ENCODE data around the gene OPRD1.

- TF ChIP-seq CSRNP3 (CRISPR knock-in tag; IDR thresholded peaks at IDR 0.05) (no peak), ZC3H10 (CRISPR knock-in tag; IDR thresholded peaks at IDR 0.05) (no peak)
Observed at GRCh38 chr1:28882009-28882628, 70.1 kb downstream of the OPRD1 start.

Data from SK-N-SH treated with all-trans-retinoic acid at 6 μM for 48 hours (cell line).